Measurements from ENCODE around the gene CIDEB.

DNA sequence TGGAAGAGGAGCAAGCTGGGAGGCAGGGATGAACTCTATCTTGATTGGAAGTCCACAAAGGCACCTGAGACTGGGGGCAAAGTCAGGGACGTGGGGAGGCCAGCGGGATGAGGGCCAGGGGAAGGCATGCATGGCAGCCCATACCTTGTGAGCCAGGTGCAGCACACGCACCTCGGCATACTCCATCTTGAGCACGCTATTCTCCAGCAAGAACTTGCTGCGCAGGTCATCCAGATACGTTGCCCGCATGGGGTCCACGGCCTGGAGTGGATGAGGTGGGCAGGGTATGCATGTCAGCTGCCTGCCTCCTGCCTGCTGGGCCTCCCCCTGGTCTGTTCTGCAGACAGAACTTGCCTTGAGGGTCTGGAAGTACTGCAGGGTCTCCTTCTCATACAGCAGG lies 40.3 kb downstream of the CIDEB start:
- TF ChIP-seq, protein P1, sequence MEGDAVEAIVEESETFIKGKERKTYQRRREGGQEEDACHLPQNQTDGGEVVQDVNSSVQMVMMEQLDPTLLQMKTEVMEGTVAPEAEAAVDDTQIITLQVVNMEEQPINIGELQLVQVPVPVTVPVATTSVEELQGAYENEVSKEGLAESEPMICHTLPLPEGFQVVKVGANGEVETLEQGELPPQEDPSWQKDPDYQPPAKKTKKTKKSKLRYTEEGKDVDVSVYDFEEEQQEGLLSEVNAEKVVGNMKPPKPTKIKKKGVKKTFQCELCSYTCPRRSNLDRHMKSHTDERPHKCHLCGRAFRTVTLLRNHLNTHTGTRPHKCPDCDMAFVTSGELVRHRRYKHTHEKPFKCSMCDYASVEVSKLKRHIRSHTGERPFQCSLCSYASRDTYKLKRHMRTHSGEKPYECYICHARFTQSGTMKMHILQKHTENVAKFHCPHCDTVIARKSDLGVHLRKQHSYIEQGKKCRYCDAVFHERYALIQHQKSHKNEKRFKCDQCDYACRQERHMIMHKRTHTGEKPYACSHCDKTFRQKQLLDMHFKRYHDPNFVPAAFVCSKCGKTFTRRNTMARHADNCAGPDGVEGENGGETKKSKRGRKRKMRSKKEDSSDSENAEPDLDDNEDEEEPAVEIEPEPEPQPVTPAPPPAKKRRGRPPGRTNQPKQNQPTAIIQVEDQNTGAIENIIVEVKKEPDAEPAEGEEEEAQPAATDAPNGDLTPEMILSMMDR (IDR thresholded peaks at IDR 0.05; ENCODE audit: low read length), result no peak
- TF ChIP-seq EZH2 (optimal IDR thresholded peaks at IDR 0.05; ENCODE audit: low read depth, low read length), result no peak

Measured in MM.1S (cell line).